Measurements from ENCODE around the gene RGS6.

DNA sequence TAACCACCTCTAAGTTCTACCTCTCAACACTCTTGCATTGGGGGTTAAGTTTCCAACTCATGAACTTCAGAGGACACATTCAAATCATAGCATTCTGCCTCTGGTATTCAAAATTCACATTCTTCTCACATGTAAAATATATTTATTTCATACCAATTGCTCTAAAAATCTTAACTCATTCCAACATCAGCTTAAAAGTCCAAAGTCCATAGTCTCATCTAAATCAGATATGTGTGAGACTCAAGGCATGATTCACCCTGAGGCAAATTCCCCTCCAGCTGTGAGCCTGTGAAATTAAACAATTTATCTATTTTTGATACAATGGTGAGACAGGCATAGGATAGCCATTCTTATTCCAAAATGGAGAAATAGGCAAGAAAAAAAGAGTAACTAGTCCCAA, 214.0 kb downstream of the RGS6 start:
- no peak for TF ChIP-seq POLR2AphosphoS5 (IDR thresholded peaks at IDR 0.05; ENCODE audit: low read depth, low read length)
- no peak for TF ChIP-seq POLR2A (IDR thresholded peaks at IDR 0.05; ENCODE audit: low read depth, low read length)

All from GM12892 (cell line).